NB4 (cell line): ENCODE measurements around the gene WHAMM.

Experiments
- MYC ChIP-seq: IDR thresholded peaks from 2 replicates; pipeline ENCODE4 v1.6.1; 2011; ENCODE audit warnings: low read depth, low read length
- POLR2A ChIP-seq: IDR thresholded peaks from 2 replicates; pipeline ENCODE4 v1.6.1; 2011; ENCODE audit warnings: mild to moderate bottlenecking; ENCODE audit not compliant: insufficient read length; ENCODE audit errors: extremely low read depth
- TF ChIP-seq, protein P1 (sequence below): IDR thresholded peaks from one replicate; pipeline ENCODE4 v1.5.1; 2012; ENCODE audit warnings: low read depth, low read length
- TF ChIP-seq, protein P2 (sequence below): IDR thresholded peaks from 2 replicates; pipeline ENCODE4 v1.6.1; 2011; ENCODE audit warnings: low read depth, low read length

DNA sequence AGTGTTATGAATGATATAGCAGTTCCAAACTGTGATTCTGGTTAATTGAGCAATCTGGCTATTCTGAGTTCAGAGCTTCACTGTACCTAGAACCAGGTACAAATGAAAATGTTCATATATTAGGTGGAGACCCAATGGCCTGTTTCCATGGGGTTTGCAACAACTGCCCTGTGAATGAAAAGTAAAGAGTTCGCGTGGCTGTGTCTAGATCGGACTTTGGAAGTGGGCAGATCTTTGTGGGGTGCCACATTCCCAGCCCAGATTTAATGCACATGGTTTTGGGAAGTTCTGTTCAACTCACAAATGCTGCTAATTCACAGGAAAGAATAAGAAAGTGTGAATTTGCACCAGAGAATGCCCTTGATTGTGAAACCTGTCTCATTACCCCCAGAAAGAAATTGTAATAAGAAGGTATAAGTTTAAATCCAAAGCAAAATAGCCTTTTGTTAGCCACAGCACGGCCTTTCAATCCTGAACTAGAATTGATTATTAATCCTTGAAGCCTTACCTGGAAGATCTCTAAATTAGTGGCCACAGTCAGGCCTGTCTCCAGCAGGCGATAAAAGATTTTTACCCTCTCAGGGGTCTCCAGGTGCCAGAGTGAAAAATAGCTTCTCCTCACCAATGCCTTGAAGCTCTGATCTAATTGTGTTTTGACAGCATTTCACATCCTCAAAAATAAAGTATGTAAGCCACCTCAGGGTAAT, 22.6 kb downstream of the WHAMM start:
- TF ChIP-seq, protein P1, sequence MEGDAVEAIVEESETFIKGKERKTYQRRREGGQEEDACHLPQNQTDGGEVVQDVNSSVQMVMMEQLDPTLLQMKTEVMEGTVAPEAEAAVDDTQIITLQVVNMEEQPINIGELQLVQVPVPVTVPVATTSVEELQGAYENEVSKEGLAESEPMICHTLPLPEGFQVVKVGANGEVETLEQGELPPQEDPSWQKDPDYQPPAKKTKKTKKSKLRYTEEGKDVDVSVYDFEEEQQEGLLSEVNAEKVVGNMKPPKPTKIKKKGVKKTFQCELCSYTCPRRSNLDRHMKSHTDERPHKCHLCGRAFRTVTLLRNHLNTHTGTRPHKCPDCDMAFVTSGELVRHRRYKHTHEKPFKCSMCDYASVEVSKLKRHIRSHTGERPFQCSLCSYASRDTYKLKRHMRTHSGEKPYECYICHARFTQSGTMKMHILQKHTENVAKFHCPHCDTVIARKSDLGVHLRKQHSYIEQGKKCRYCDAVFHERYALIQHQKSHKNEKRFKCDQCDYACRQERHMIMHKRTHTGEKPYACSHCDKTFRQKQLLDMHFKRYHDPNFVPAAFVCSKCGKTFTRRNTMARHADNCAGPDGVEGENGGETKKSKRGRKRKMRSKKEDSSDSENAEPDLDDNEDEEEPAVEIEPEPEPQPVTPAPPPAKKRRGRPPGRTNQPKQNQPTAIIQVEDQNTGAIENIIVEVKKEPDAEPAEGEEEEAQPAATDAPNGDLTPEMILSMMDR = no peak
- no peak for TF ChIP-seq POLR2A
- TF ChIP-seq, protein P2, sequence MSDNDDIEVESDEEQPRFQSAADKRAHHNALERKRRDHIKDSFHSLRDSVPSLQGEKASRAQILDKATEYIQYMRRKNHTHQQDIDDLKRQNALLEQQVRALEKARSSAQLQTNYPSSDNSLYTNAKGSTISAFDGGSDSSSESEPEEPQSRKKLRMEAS = no peak
- TF ChIP-seq MYC = no peak
